ENCODE data around the gene HOOK2. TPM values are rescaled to one million over a fixed set of nuclear protein-coding genes. Genes with fewer than 3 reads are reported as not detected.

Gene HOOK2
- total and polyA plus RNA-seq, 9 of the 15 experiments (the other 6 are each of a cell fraction or from before 2014, with no cell fraction given) = 1.3 to 17.2 (median 9.9) TPM

GRCh38 chr19:12790628-12791344 lies 15.4 kb upstream of the HOOK2 start (continued):
- TF ChIP-seq REST (IDR thresholded peaks at IDR 0.05; ENCODE audit: borderline replicate concordance) = no peak
- TF ChIP-seq REST (CRISPR knock-in tag; IDR thresholded peaks at IDR 0.05; ENCODE audit: low read depth) = no peak
- peak; percentile 32; the same call in 1 of the 2 replicates for TF ChIP-seq CEBPG (CRISPR knock-in tag; IDR thresholded peaks at IDR 0.05)
- no peak for TF ChIP-seq CEBPG (tag; conservative IDR thresholded peaks at IDR 0.05 in 1 of 2, IDR thresholded peaks at IDR 0.05 in 1 of 2)
- no peak for TF ChIP-seq RBM17 (IDR thresholded peaks at IDR 0.05; ENCODE audit: borderline replicate concordance, low read depth, low read length)
- TF ChIP-seq HMG20B (CRISPR knock-in tag; IDR thresholded peaks at IDR 0.05) = no peak
- TF ChIP-seq ZNF347 (CRISPR knock-in tag; IDR thresholded peaks at IDR 0.05; ENCODE audit: low read depth) = no peak
- peak; percentile 100; a peak in 3 of 4 replicates for TF ChIP-seq MNT (conservative IDR thresholded peaks at IDR 0.05)
- no peak for TF ChIP-seq ZNF277 (CRISPR knock-in tag; IDR thresholded peaks at IDR 0.05; ENCODE audit: borderline replicate concordance)
- TF ChIP-seq E2F3 (CRISPR knock-in tag; IDR thresholded peaks at IDR 0.05) = no peak
- TF ChIP-seq ZFP91 (CRISPR knock-in tag; IDR thresholded peaks at IDR 0.05) = no peak; the same call in 1 of the 2 replicates
- TF ChIP-seq ZNF124 (CRISPR knock-in tag; IDR thresholded peaks at IDR 0.05) = no peak
- no peak for TF ChIP-seq MEIS2 (IDR thresholded peaks at IDR 0.05; ENCODE audit: partially characterized antibody)
- no peak for TF ChIP-seq GTF2E2 (tag; IDR thresholded peaks at IDR 0.05)
